K562 (cell line): ENCODE measurements around the gene PACSIN1.

Source experiments
- CC2D1A ChIP-seq: fragments of 450-650 bp; IDR thresholded peaks from 2 replicates; pipeline ENCODE4 v1.6.1; 2017; ENCODE audit warnings: mild to moderate bottlenecking
- HMG20B ChIP-seq: fragments of 250-450 bp; sonication (Bioruptor Pico); IDR thresholded peaks from 2 replicates; pipeline ENCODE4 v1.5.0; 2021; ENCODE audit warnings: mild to moderate bottlenecking
- JUND ChIP-seq, 2 experiments: IDR thresholded peaks; 2 replicates in 1 of 2; 3 replicates in 1 of 2; pipeline ENCODE4 v1.6.1; 2011; ENCODE audit warnings: borderline replicate concordance in 2 of 2, low read depth in 2 of 2, low read length in 2 of 2, improper control_type of control experiment in 1 of 2, missing biosample characterization in 1 of 2, missing genetic modification characterization in 1 of 2, missing genetic modification reagents in 1 of 2
- POLR2A ChIP-seq: fragments of 450-650 bp; conservative IDR thresholded peaks from 2 replicates; pipeline ENCODE4 v1.6.1; 2016
- POLR2AphosphoS5 ChIP-seq: IDR thresholded peaks from 2 replicates; pipeline ENCODE4 v1.6.1; 2011; ENCODE audit warnings: mild to moderate bottlenecking, low read depth, low read length, moderate library complexity; ENCODE audit not compliant: control insufficient read depth, insufficient read depth
- SREBF1 ChIP-seq: fragments of 150-350 bp; IDR thresholded peaks from 2 replicates; pipeline ENCODE4 v1.6.1; 2014; ENCODE audit warnings: antibody characterized with exemption, low read depth, low read length, borderline replicate concordance
- TEAD4 ChIP-seq, 2 experiments: sonication (generic) in 1 of 2; formaldehyde crosslinking in 1 of 2; IDR thresholded peaks; 2 replicates each; pipeline versions ENCODE4 v1.6.1 to v1.8.0; 2012 to 2022; ENCODE audit warnings: borderline replicate concordance in 1 of 2, inconsistent platforms in 1 of 2, low read length in 1 of 2, mild to moderate bottlenecking in 1 of 2, missing genetic modification reagents in 1 of 2
- TF ChIP-seq, protein P1 (sequence below), 3 experiments: IDR thresholded peaks in 2 of 3; conservative IDR thresholded peaks in 1 of 3; 2 replicates each; pipeline ENCODE4 v1.5.1; 2011 to 2012; ENCODE audit warnings: low read length in 3 of 3, mild to moderate bottlenecking in 3 of 3, control low read depth in 2 of 3, improper control_type of control experiment in 1 of 3, inconsistent platforms in 1 of 3, low read depth in 1 of 3, mixed read lengths in 1 of 3, moderate library complexity in 1 of 3; ENCODE audit not compliant: insufficient read depth in 2 of 3

DNA sequence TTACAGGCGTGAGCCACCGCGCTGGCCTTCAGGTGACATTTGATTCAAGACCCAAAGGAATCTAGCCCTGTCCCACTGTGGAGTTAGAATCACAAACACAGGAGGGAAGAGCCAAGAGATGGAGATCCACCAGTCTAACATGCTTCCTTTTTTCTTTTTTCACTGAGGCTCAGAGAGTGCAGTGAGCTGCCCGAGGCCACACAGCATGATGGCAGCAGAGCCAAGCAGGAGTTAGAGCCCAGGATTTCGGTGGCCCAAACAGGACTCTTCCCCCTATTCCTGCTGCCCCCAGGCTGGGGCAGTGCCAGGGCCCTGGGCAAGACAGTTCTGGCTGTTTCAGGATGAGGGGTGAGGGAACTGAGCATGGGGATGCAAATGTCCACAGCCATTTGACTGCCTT, 98.3 kb downstream of the PACSIN1 start:
- TF ChIP-seq POLR2A (no peak), SREBF1 (no peak), HMG20B (no peak), JUND (IDR thresholded peaks at IDR 0.05; ENCODE audit: borderline replicate concordance, low read depth, low read length) (no peak), JUND (tag; IDR thresholded peaks at IDR 0.05; ENCODE audit: borderline replicate concordance, low read depth, low read length) (no peak), TEAD4 (IDR thresholded peaks at IDR 0.05; ENCODE audit: low read length) (no peak), TEAD4 (CRISPR knock-in tag; IDR thresholded peaks at IDR 0.05; ENCODE audit: borderline replicate concordance) (no peak), POLR2AphosphoS5 (no peak), CC2D1A (no peak)
- TF ChIP-seq, protein P1, sequence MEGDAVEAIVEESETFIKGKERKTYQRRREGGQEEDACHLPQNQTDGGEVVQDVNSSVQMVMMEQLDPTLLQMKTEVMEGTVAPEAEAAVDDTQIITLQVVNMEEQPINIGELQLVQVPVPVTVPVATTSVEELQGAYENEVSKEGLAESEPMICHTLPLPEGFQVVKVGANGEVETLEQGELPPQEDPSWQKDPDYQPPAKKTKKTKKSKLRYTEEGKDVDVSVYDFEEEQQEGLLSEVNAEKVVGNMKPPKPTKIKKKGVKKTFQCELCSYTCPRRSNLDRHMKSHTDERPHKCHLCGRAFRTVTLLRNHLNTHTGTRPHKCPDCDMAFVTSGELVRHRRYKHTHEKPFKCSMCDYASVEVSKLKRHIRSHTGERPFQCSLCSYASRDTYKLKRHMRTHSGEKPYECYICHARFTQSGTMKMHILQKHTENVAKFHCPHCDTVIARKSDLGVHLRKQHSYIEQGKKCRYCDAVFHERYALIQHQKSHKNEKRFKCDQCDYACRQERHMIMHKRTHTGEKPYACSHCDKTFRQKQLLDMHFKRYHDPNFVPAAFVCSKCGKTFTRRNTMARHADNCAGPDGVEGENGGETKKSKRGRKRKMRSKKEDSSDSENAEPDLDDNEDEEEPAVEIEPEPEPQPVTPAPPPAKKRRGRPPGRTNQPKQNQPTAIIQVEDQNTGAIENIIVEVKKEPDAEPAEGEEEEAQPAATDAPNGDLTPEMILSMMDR (IDR thresholded peaks at IDR 0.05 in 2 of 3, conservative IDR thresholded peaks at IDR 0.05 in 1 of 3; ENCODE audit: insufficient read depth in 2 of 3, low read depth in 1 of 3, low read length in 3 of 3): no peak
